Measurements from ENCODE around the gene DYNC2H1. TPM values are rescaled to one million over a fixed set of nuclear protein-coding genes. Genes with fewer than 3 reads are reported as not detected.
A peak's percentile ranks its signal among the peaks of the same experiment; 100 is the strongest.

DYNC2H1 gene
- total RNA-seq, 1 donor from 2014 or later, result 61.1 TPM

- DNase-seq (ENCODE audit: low spot score), result no peak
- peaks cover 1% of the 10 kb centered on the region for H3K4me1 ChIP-seq
- H3K27me3 ChIP-seq, result no peaks in the 10 kb centered on the region
- no peak overlapping the region for H3K27ac Mint-ChIP-seq
- H3K9me3 Mint-ChIP-seq, result no peaks in the 10 kb centered on the region
- H3K4me3 Mint-ChIP-seq, result no peak overlapping the region
- no peak overlapping the region for H3K4me3 ChIP-seq
- no peaks in the 10 kb centered on the region for H3K36me3 ChIP-seq
- no peaks in the 10 kb centered on the region for H3K79me2 ChIP-seq (ENCODE audit: low read depth)
- H2AFZ ChIP-seq (replicated peaks), result no peak overlapping the region
- TF ChIP-seq, protein P1, sequence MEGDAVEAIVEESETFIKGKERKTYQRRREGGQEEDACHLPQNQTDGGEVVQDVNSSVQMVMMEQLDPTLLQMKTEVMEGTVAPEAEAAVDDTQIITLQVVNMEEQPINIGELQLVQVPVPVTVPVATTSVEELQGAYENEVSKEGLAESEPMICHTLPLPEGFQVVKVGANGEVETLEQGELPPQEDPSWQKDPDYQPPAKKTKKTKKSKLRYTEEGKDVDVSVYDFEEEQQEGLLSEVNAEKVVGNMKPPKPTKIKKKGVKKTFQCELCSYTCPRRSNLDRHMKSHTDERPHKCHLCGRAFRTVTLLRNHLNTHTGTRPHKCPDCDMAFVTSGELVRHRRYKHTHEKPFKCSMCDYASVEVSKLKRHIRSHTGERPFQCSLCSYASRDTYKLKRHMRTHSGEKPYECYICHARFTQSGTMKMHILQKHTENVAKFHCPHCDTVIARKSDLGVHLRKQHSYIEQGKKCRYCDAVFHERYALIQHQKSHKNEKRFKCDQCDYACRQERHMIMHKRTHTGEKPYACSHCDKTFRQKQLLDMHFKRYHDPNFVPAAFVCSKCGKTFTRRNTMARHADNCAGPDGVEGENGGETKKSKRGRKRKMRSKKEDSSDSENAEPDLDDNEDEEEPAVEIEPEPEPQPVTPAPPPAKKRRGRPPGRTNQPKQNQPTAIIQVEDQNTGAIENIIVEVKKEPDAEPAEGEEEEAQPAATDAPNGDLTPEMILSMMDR (IDR thresholded peaks at IDR 0.05), result no peak
- no peak for TF ChIP-seq EZH2phosphoT487 (IDR thresholded peaks at IDR 0.05)
- TF ChIP-seq EZH2 (IDR thresholded peaks at IDR 0.05), result no peak
- no peaks in the 10 kb centered on the region for H3K36me3 Mint-ChIP-seq
- H3K27me3 Mint-ChIP-seq (ENCODE audit: insufficient read depth, low read depth), result peaks cover 2% of the 10 kb centered on the region
- H4K20me1 ChIP-seq (ENCODE audit: low read depth), result no peaks in the 10 kb centered on the region
- no peaks in the 10 kb centered on the region for H3F3A ChIP-seq (ENCODE audit: low read depth)
- no peak overlapping the region for H3K9ac ChIP-seq
- H3K9me3 ChIP-seq (ENCODE audit: low read depth), result no peaks in the 10 kb centered on the region
- H3K27ac ChIP-seq, result no peak overlapping the region
- no peaks in the 10 kb centered on the region for H3K4me1 Mint-ChIP-seq
- no peak overlapping the region for H3K4me2 ChIP-seq
Measured at GRCh38 chr11:103515283-103515682, 406.1 kb downstream of the DYNC2H1 start.

- H3K4me1 ChIP-seq, result peaks cover 8% of the 10 kb centered on the region
- Mint-ChIP-seq H3K27me3 (ENCODE audit: insufficient read depth, low read depth) (peaks cover 2% of the 10 kb centered on the region), H3K36me3 (no peaks in the 10 kb centered on the region), H3K27ac (no peak overlapping the region), H3K4me3 (no peak overlapping the region), H3K9me3 (no peaks in the 10 kb centered on the region), H3K4me1 (no peaks in the 10 kb centered on the region)
- H3K4me2 ChIP-seq, result peak overlapping the region; percentile 41
- TF ChIP-seq, protein P1 (IDR thresholded peaks at IDR 0.05), result no peak
- TF ChIP-seq EZH2phosphoT487 (IDR thresholded peaks at IDR 0.05) (no peak), EZH2 (IDR thresholded peaks at IDR 0.05) (no peak)
- no peak overlapping the region for H3K9ac ChIP-seq
- DNase-seq (ENCODE audit: low spot score), result no peak
- no peaks in the 10 kb centered on the region for H3K9me3 ChIP-seq (ENCODE audit: low read depth)
- no peaks in the 10 kb centered on the region for H3F3A ChIP-seq (ENCODE audit: low read depth)
- no peaks in the 10 kb centered on the region for H3K79me2 ChIP-seq (ENCODE audit: low read depth)
- H2AFZ ChIP-seq (replicated peaks), result peak overlapping the region; percentile 42
- H3K27ac ChIP-seq, result no peak overlapping the region
- no peak overlapping the region for H3K4me3 ChIP-seq
- no peaks in the 10 kb centered on the region for H4K20me1 ChIP-seq (ENCODE audit: low read depth)
- H3K27me3 ChIP-seq, result no peaks in the 10 kb centered on the region
- no peaks in the 10 kb centered on the region for H3K36me3 ChIP-seq
Measured at GRCh38 chr11:103520792-103521191, 411.6 kb downstream of the DYNC2H1 start.

GRCh38 chr11:103525069-103525468 lies 415.8 kb downstream of the DYNC2H1 start:
- H3K4me3 ChIP-seq, result no peak overlapping the region
- H3K4me2 ChIP-seq, result no peak overlapping the region
- Mint-ChIP-seq H3K27me3 (ENCODE audit: insufficient read depth, low read depth) (no peaks in the 10 kb centered on the region), H3K4me3 (no peak overlapping the region), H3K9me3 (no peaks in the 10 kb centered on the region), H3K4me1 (peaks cover 10% of the 10 kb centered on the region), H3K36me3 (no peaks in the 10 kb centered on the region), H3K27ac (no peak overlapping the region)
- H3K9me3 ChIP-seq (ENCODE audit: low read depth), result no peaks in the 10 kb centered on the region
- H3K9ac ChIP-seq, result no peak overlapping the region
- H2AFZ ChIP-seq (replicated peaks), result no peak overlapping the region
- H3K36me3 ChIP-seq, result no peaks in the 10 kb centered on the region
- DNase-seq (ENCODE audit: low spot score), result no peak
- no peaks in the 10 kb centered on the region for H4K20me1 ChIP-seq (ENCODE audit: low read depth)
- no peaks in the 10 kb centered on the region for H3K79me2 ChIP-seq (ENCODE audit: low read depth)
- H3K4me1 ChIP-seq, result peaks cover 21% of the 10 kb centered on the region
- no peaks in the 10 kb centered on the region for H3K27me3 ChIP-seq
- H3K27ac ChIP-seq, result no peak overlapping the region
- no peaks in the 10 kb centered on the region for H3F3A ChIP-seq (ENCODE audit: low read depth)
- TF ChIP-seq, protein P1 (IDR thresholded peaks at IDR 0.05), result no peak
- no peak for TF ChIP-seq EZH2phosphoT487 (IDR thresholded peaks at IDR 0.05)
- TF ChIP-seq EZH2 (IDR thresholded peaks at IDR 0.05), result no peak
